Ovary (tissue), 3 donors: ENCODE measurements around the gene TRIM26.

Source experiments
- EP300 ChIP-seq: sonication (generic); formaldehyde crosslinking; IDR thresholded peaks from one replicate; pipeline ENCODE4 v1.6.1; 2017; ENCODE audit warnings: antibody characterized with exemption
- TF ChIP-seq, protein P1 (sequence below), 3 donors: fragments of 450-650 bp in 2 of 3; fragments of 200-600 bp in 1 of 3; IDR thresholded peaks; one replicate each; pipeline versions ENCODE4 v1.5.1 to v1.8.0; 2016 to 2022; ENCODE audit warnings: antibody characterized with exemption in 3 of 3, mild to moderate bottlenecking in 1 of 3
- donor health status: DM: no; HTN: no; CAD: no.

DNA sequence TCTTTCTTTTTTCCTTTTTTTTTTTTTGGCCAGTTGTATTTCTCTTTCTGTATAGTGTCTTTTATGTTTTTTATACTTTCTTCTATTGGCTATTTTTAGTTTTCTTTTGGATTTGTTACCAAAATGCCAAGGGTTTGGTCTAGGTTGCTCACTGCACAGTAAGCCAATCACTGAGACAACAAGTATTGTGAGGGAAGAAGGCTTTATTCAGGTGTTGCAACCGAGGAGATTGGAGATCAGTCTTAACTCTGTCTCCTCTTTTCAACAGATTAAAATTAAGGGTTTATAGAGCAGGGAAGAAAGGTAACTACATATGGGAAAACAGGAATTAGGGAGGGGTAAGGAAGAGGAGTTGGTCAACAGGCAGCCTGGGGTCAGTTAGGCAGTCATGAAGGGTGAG lies 10.1 kb upstream of the TRIM26 start:
- TF ChIP-seq, protein P1, sequence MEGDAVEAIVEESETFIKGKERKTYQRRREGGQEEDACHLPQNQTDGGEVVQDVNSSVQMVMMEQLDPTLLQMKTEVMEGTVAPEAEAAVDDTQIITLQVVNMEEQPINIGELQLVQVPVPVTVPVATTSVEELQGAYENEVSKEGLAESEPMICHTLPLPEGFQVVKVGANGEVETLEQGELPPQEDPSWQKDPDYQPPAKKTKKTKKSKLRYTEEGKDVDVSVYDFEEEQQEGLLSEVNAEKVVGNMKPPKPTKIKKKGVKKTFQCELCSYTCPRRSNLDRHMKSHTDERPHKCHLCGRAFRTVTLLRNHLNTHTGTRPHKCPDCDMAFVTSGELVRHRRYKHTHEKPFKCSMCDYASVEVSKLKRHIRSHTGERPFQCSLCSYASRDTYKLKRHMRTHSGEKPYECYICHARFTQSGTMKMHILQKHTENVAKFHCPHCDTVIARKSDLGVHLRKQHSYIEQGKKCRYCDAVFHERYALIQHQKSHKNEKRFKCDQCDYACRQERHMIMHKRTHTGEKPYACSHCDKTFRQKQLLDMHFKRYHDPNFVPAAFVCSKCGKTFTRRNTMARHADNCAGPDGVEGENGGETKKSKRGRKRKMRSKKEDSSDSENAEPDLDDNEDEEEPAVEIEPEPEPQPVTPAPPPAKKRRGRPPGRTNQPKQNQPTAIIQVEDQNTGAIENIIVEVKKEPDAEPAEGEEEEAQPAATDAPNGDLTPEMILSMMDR (IDR thresholded peaks at IDR 0.05): no peak
- TF ChIP-seq EP300: no peak
